GM12878 (cell line): Measurements from ENCODE around the gene SRCAP. TPM values are rescaled to one million over a fixed set of nuclear protein-coding genes. Genes with fewer than 3 reads are reported as not detected.

Experiments used
- BHLHE40 ChIP-seq, 2 experiments: fragments of 450-650 bp in 1 of 2; IDR thresholded peaks; 2 replicates each; pipeline ENCODE4 v1.6.1; 2011 to 2017; ENCODE audit warnings: low read depth in 2 of 2, borderline replicate concordance in 1 of 2, improper control_type of control experiment in 1 of 2, low read length in 1 of 2, mild to moderate bottlenecking in 1 of 2
- IKZF2 ChIP-seq, 2 experiments: fragments of 450-650 bp; IDR thresholded peaks; 2 replicates each; pipeline ENCODE4 v1.6.1; 2017; ENCODE audit warnings: mild to moderate bottlenecking in 2 of 2, moderate library complexity in 2 of 2
- MEF2B ChIP-seq: fragments of 450-650 bp; IDR thresholded peaks from 2 replicates; pipeline ENCODE4 v1.6.1; 2018; ENCODE audit warnings: mild to moderate bottlenecking, moderate library complexity; ENCODE audit not compliant: partially characterized antibody, poor library complexity, severe bottlenecking
- NFYA ChIP-seq: IDR thresholded peaks from 2 replicates; pipeline ENCODE4 v1.6.1; 2011; ENCODE audit warnings: low read depth, mild to moderate bottlenecking, low read length, improper control_type of control experiment, borderline replicate concordance
- PAX5 ChIP-seq: IDR thresholded peaks from 2 replicates; pipeline ENCODE4 v1.6.1; 2011; ENCODE audit warnings: low read depth, low read length, borderline replicate concordance
- PAX8 ChIP-seq: fragments of 450-650 bp; IDR thresholded peaks from 2 replicates; pipeline ENCODE4 v1.6.1; 2017; ENCODE audit warnings: mild to moderate bottlenecking, moderate library complexity
- SP1 ChIP-seq: IDR thresholded peaks from one replicate; pipeline ENCODE4 v1.6.1; 2011; ENCODE audit warnings: low read depth, low read length
- YBX1 ChIP-seq: fragments of 450-650 bp; IDR thresholded peaks from 2 replicates; pipeline ENCODE4 v1.6.1; 2016; ENCODE audit warnings: antibody characterized with exemption
- ZNF24 ChIP-seq: fragments of 450-650 bp; IDR thresholded peaks from 2 replicates; pipeline ENCODE4 v1.6.1; 2017; ENCODE audit warnings: antibody characterized with exemption, mild to moderate bottlenecking
- ZNF274 ChIP-seq: IDR thresholded peaks from one replicate; pipeline ENCODE4 v1.8.0; 2011; ENCODE audit not compliant: insufficient read length, insufficient read depth
- polyA plus RNA-seq, 11 experiments: library from polyadenylated mRNA; depleted of rRNA in 4 of 11; unstranded in 6 of 11; stranded (reverse) in 5 of 11; fragments of >200 nt; fragmentation: Nextera tagmentation in 4 of 11; fragmentation: Illumina TruSeq in 1 of 11; extraction: Ambion mirVana in 4 of 11; extraction: Trizol in 1 of 11; gene quantifications; 1 replicate in 1 of 11; 2 replicates in 10 of 11; pipeline versions ENCODE4 v1.2.1 to v1.2.3, GENCODE V29; 2011 to 2016; ENCODE audit warnings: inconsistent platforms in 2 of 11, missing spikeins in 2 of 11, low read depth in 1 of 11
- total RNA-seq, 4 experiments: library from RNA; depleted of rRNA in 3 of 4; stranded (reverse); fragments of >200 nt in 3 of 4; fragmentation: Illumina TruSeq in 1 of 4; extraction: Trizol in 1 of 4; gene quantifications; 2 replicates each; pipeline versions ENCODE4 v1.2.1 to v1.2.3, GENCODE V29; 2013 to 2021
- TF ChIP-seq, protein P1 (sequence below): fragments of 450-650 bp; IDR thresholded peaks from 2 replicates; pipeline ENCODE4 v1.6.1; 2018; ENCODE audit warnings: borderline replicate concordance, mild to moderate bottlenecking; ENCODE audit not compliant: partially characterized antibody
- TF ChIP-seq, protein P2 (sequence below): IDR thresholded peaks from 2 replicates; pipeline ENCODE4 v1.6.1; 2011; ENCODE audit warnings: borderline replicate concordance, low read depth, mild to moderate bottlenecking, moderate library complexity, mixed read lengths, low read length; ENCODE audit not compliant: insufficient read depth; ENCODE audit errors: extremely low read length
- TF ChIP-seq, protein P3 (sequence below): fragments of 450-650 bp; IDR thresholded peaks from 2 replicates; pipeline ENCODE4 v1.6.1; 2014; ENCODE audit warnings: mild to moderate bottlenecking
- TF ChIP-seq, protein P4 (sequence below): fragments of 450-650 bp; conservative IDR thresholded peaks from 2 replicates; pipeline ENCODE4 v1.6.1; 2017; ENCODE audit warnings: mild to moderate bottlenecking, moderate library complexity
- TF ChIP-seq, protein P5 (sequence below): IDR thresholded peaks from 2 replicates; pipeline ENCODE4 v1.6.1; 2012; ENCODE audit warnings: mild to moderate bottlenecking, low read depth, low read length
- TF ChIP-seq, protein P6 (sequence below): IDR thresholded peaks from 2 replicates; pipeline ENCODE4 v1.6.1; 2011; ENCODE audit warnings: mild to moderate bottlenecking, low read depth, low read length, moderate library complexity; ENCODE audit not compliant: insufficient replicate concordance

SRCAP gene
- total and polyA plus RNA-seq, 10 of the 15 experiments (the other 5 are each of a cell fraction or from before 2014, with no cell fraction given) = 0.24 to 58.4 (median 11.6) TPM

DNA sequence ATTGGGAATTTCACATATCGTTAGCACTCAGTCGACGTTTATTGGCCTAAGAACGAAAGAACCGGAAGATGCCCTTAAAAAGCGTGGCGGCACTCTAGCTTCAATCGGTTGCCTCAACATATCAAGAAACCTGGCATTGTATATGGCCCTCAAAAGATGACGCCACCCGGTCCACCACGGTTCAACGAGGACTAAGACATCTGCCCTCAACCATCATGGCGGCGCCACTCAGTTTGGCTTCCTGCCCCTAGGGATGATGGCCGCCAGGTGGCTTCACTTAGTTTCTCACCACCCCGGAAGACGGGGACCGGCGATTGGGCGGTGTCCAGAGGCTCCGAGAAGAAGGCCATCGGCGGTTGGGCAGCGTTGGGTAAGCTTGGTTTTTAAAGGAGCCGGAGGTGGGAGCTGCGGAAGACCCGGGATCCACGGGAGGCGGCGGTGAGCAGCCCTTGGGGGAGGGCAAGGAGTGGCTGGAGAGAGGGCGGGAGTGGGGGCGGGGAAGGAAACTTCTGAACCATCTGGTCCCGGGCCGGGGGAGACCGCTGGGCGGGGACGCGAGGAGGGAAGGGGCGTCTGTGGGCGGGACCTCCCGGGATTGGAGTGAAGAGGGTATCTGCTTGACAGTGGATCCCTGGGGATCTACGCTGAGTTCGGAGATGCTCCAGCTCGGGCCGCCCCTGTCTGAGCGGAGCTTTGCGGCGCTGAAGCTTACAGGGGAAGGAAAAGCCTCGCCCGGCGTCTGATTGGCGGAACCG, 48.4 kb upstream of the SRCAP start, which contains the start of gene PRR14 (continued):
- TF ChIP-seq, protein P1, sequence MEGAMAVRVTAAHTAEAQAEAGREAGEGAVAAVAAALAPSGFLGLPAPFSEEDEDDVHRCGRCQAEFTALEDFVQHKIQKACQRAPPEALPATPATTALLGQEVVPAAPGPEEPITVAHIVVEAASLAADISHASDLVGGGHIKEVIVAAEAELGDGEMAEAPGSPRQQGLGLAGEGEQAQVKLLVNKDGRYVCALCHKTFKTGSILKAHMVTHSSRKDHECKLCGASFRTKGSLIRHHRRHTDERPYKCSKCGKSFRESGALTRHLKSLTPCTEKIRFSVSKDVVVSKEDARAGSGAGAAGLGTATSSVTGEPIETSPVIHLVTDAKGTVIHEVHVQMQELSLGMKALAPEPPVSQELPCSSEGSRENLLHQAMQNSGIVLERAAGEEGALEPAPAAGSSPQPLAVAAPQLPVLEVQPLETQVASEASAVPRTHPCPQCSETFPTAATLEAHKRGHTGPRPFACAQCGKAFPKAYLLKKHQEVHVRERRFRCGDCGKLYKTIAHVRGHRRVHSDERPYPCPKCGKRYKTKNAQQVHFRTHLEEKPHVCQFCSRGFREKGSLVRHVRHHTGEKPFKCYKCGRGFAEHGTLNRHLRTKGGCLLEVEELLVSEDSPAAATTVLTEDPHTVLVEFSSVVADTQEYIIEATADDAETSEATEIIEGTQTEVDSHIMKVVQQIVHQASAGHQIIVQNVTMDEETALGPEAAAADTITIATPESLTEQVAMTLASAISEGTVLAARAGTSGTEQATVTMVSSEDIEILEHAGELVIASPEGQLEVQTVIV = peak; percentile 63
- peak; percentile 98 for TF ChIP-seq SP1
- TF ChIP-seq ZNF24 = no peak
- no peak for TF ChIP-seq PAX5
- TF ChIP-seq NFYA = peak; percentile 92
- peak; percentile 79 to 86; a peak in 2 of 4 replicates for TF ChIP-seq IKZF2 (IDR thresholded peaks at IDR 0.05)
- no peak for TF ChIP-seq ZNF274
- no peak for TF ChIP-seq YBX1
- TF ChIP-seq, protein P2, sequence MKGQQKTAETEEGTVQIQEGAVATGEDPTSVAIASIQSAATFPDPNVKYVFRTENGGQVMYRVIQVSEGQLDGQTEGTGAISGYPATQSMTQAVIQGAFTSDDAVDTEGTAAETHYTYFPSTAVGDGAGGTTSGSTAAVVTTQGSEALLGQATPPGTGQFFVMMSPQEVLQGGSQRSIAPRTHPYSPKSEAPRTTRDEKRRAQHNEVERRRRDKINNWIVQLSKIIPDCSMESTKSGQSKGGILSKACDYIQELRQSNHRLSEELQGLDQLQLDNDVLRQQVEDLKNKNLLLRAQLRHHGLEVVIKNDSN = no peak
- TF ChIP-seq MEF2B = peak; percentile 44
- peak in 1 of 2 experiments; percentile 33; a peak in 2 of 4 replicates for TF ChIP-seq BHLHE40 (IDR thresholded peaks at IDR 0.05; ENCODE audit: borderline replicate concordance in 1 of 2, low read depth in 2 of 2, low read length in 1 of 2)
- TF ChIP-seq, protein P3, sequence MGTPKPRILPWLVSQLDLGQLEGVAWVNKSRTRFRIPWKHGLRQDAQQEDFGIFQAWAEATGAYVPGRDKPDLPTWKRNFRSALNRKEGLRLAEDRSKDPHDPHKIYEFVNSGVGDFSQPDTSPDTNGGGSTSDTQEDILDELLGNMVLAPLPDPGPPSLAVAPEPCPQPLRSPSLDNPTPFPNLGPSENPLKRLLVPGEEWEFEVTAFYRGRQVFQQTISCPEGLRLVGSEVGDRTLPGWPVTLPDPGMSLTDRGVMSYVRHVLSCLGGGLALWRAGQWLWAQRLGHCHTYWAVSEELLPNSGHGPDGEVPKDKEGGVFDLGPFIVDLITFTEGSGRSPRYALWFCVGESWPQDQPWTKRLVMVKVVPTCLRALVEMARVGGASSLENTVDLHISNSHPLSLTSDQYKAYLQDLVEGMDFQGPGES = peak; percentile 92; the same call in 1 of the 2 replicates
- TF ChIP-seq PAX8 = no peak
- TF ChIP-seq, protein P4, sequence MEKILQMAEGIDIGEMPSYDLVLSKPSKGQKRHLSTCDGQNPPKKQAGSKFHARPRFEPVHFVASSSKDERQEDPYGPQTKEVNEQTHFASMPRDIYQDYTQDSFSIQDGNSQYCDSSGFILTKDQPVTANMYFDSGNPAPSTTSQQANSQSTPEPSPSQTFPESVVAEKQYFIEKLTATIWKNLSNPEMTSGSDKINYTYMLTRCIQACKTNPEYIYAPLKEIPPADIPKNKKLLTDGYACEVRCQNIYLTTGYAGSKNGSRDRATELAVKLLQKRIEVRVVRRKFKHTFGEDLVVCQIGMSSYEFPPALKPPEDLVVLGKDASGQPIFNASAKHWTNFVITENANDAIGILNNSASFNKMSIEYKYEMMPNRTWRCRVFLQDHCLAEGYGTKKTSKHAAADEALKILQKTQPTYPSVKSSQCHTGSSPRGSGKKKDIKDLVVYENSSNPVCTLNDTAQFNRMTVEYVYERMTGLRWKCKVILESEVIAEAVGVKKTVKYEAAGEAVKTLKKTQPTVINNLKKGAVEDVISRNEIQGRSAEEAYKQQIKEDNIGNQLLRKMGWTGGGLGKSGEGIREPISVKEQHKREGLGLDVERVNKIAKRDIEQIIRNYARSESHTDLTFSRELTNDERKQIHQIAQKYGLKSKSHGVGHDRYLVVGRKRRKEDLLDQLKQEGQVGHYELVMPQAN = no peak
- TF ChIP-seq, protein P5, sequence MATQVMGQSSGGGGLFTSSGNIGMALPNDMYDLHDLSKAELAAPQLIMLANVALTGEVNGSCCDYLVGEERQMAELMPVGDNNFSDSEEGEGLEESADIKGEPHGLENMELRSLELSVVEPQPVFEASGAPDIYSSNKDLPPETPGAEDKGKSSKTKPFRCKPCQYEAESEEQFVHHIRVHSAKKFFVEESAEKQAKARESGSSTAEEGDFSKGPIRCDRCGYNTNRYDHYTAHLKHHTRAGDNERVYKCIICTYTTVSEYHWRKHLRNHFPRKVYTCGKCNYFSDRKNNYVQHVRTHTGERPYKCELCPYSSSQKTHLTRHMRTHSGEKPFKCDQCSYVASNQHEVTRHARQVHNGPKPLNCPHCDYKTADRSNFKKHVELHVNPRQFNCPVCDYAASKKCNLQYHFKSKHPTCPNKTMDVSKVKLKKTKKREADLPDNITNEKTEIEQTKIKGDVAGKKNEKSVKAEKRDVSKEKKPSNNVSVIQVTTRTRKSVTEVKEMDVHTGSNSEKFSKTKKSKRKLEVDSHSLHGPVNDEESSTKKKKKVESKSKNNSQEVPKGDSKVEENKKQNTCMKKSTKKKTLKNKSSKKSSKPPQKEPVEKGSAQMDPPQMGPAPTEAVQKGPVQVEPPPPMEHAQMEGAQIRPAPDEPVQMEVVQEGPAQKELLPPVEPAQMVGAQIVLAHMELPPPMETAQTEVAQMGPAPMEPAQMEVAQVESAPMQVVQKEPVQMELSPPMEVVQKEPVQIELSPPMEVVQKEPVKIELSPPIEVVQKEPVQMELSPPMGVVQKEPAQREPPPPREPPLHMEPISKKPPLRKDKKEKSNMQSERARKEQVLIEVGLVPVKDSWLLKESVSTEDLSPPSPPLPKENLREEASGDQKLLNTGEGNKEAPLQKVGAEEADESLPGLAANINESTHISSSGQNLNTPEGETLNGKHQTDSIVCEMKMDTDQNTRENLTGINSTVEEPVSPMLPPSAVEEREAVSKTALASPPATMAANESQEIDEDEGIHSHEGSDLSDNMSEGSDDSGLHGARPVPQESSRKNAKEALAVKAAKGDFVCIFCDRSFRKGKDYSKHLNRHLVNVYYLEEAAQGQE = no peak
- TF ChIP-seq, protein P6, sequence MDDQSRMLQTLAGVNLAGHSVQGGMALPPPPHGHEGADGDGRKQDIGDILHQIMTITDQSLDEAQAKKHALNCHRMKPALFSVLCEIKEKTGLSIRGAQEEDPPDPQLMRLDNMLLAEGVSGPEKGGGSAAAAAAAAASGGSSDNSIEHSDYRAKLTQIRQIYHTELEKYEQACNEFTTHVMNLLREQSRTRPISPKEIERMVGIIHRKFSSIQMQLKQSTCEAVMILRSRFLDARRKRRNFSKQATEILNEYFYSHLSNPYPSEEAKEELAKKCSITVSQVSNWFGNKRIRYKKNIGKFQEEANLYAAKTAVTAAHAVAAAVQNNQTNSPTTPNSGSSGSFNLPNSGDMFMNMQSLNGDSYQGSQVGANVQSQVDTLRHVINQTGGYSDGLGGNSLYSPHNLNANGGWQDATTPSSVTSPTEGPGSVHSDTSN = peak; percentile 3
